DND-41 (cell line): ENCODE data around the gene DCAF4.
"Not testable (repeated sequence)": the region's sequence is repeated elsewhere in the genome, so short reads cannot be mapped to it uniquely, and the experiment has no call there.

Experiments used
- CTCF ChIP-seq: IDR thresholded peaks from 2 replicates; pipeline ENCODE4 v1.5.1; 2012; ENCODE audit warnings: borderline replicate concordance, low read length, moderate library complexity, mild to moderate bottlenecking; ENCODE audit not compliant: poor library complexity, severe bottlenecking; ENCODE audit errors: extremely low read depth
- EZH2 ChIP-seq: IDR thresholded peaks from 3 replicates; pipeline ENCODE4 v1.6.1; 2012; ENCODE audit warnings: borderline replicate concordance, low read depth, mild to moderate bottlenecking, moderate library complexity, low read length, inconsistent platforms; ENCODE audit not compliant: severe bottlenecking

GRCh38 chr14:72961016-72961415, 34.8 kb downstream of the DCAF4 start:
- TF ChIP-seq CTCF, EZH2: not testable (repeated sequence)
